Subcutaneous adipose tissue (tissue), 4 donors: ENCODE data around the gene SAMD3. TPM values are rescaled to one million over a fixed set of nuclear protein-coding genes. Genes with fewer than 3 reads are reported as not detected.

Source experiments
- CTCF ChIP-seq: fragments of 450-650 bp; IDR thresholded peaks from one replicate; pipeline ENCODE4 v1.5.1; 2016; ENCODE audit warnings: low read depth, mild to moderate bottlenecking, control low read depth, antibody characterized with exemption, moderate library complexity
- total RNA-seq, 4 donors: library from RNA; depleted of rRNA; stranded (reverse); fragments of >200 nt; gene quantifications; one replicate each; pipeline ENCODE4 v1.1.0, GENCODE V29; 2016

The SAMD3 gene
- total RNA-seq, 4 donors from 2014 or later: 1.1 to 4.7 (median 2.3) TPM

GRCh38 chr6:130216620-130217019, 6.1 kb downstream of the SAMD3 start:
- TF ChIP-seq CTCF: no peak

DNA sequence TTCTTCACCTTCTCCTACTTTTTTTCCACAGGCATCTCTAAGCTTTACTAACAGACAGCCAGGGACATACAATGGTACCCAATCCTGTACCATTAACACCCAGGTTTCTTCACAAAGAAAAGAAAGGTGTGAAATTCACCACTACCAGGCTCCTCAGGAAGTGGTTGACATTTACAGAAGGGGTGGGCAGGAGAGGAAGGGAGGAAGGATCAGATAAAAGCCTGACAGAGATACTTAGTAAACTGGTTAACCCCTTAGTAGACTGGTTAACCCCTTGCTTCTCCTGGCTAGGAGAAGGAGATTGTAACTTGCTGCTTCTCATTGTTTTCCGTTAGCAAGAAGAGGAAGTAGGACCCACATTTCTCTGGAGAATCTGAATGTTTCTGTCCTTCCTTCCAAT, 7.2 kb downstream of the SAMD3 start:
- no peak for TF ChIP-seq CTCF

- TF ChIP-seq CTCF: no peak
These were observed 10.4 kb downstream of the SAMD3 start for GRCh38 chr6:130212215-130212874.

- TF ChIP-seq CTCF: no peak
These were observed 11.1 kb downstream of the SAMD3 start for GRCh38 chr6:130211691-130212090.

GRCh38 chr6:130207979-130208649, 14.6 kb downstream of the SAMD3 start:
- TF ChIP-seq CTCF: no peak

- TF ChIP-seq CTCF: no peak
These were observed 16.3 kb downstream of the SAMD3 start for GRCh38 chr6:130206479-130206878.

- no peak for TF ChIP-seq CTCF
These were observed 18.4 kb downstream of the SAMD3 start for GRCh38 chr6:130204322-130204721.
